ENCODE results near the gene WBP11. TPM values are rescaled to one million over a fixed set of nuclear protein-coding genes. Genes with fewer than 3 reads are reported as not detected.
"Not testable (repeated sequence)": the region's sequence is repeated elsewhere in the genome, so short reads cannot be mapped to it uniquely, and the experiment has no call there.

The WBP11 gene
- total RNA-seq, 1 donor from 2014 or later, result 62.4 TPM

DNA sequence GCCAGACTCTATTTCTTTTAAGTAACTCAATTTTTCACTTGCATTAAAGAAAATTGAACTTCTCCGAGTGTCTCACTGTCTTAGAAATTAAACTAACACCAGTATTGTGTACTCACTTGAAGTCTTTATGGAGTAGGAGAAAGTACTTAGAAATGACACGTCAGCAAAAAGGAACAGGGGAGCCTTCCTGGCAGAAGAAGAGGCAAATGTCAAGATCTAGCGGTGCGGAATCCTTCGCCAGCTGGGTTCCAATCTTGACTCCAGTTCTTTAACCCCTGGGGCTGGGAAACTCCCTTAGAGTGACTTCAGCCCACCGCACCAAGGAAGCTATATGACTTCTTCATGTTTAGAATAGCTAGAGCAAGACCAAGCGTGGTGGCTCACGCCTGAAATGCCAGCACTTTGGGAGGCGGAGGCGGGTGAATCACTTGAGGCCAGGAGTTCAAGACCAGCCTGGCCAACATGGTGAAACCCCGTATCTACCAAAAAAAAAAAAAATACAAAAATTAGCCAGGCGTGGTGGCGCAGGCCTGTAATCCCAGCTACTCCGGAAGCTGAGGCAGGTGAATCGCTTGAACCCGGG is 34.4 kb downstream of the WBP11 start:
- no peak for DNase-seq (ENCODE audit: extremely low spot score, unreplicated experiment)
- peaks cover 7% of the 10 kb centered on the region for H3K9me3 Mint-ChIP-seq (ENCODE audit: unreplicated experiment)
- peaks cover 15% of the 10 kb centered on the region for H3K36me3 Mint-ChIP-seq (ENCODE audit: unreplicated experiment)
- TF ChIP-seq, protein P1, sequence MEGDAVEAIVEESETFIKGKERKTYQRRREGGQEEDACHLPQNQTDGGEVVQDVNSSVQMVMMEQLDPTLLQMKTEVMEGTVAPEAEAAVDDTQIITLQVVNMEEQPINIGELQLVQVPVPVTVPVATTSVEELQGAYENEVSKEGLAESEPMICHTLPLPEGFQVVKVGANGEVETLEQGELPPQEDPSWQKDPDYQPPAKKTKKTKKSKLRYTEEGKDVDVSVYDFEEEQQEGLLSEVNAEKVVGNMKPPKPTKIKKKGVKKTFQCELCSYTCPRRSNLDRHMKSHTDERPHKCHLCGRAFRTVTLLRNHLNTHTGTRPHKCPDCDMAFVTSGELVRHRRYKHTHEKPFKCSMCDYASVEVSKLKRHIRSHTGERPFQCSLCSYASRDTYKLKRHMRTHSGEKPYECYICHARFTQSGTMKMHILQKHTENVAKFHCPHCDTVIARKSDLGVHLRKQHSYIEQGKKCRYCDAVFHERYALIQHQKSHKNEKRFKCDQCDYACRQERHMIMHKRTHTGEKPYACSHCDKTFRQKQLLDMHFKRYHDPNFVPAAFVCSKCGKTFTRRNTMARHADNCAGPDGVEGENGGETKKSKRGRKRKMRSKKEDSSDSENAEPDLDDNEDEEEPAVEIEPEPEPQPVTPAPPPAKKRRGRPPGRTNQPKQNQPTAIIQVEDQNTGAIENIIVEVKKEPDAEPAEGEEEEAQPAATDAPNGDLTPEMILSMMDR (IDR thresholded peaks at IDR 0.05), result no peak
- peaks cover 37% of the 10 kb centered on the region for H3K4me1 Mint-ChIP-seq (ENCODE audit: unreplicated experiment)
- peak overlapping the region; percentile 99 for H3K27ac Mint-ChIP-seq (ENCODE audit: unreplicated experiment)
- H3K27me3 Mint-ChIP-seq (ENCODE audit: unreplicated experiment), result no peaks in the 10 kb centered on the region
- H3K4me3 Mint-ChIP-seq (ENCODE audit: unreplicated experiment), result peak overlapping the region; percentile 97

DNA sequence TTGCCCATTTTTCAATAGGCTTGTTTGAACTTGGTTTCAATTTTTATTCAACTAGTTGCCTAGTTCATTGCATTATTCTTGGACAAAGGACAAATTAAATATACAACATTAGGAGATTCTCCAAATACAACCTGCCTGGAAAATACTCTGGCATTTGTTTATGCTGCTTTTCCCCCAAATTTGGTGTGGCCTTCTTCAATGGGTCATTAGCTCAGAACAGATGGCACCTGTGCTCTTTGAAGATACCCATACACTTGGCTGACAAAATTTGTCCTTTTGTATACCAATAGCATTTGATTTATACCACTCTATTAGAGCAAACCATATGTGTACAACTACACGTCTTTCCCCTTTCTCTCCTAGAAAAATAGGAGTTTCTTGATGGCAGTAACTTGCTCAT is 35.7 kb downstream of the WBP11 start:
- no peak for DNase-seq (ENCODE audit: extremely low spot score, unreplicated experiment)
- H3K4me3 Mint-ChIP-seq (ENCODE audit: unreplicated experiment), result peak overlapping the region; percentile 15
- peaks cover 7% of the 10 kb centered on the region for H3K9me3 Mint-ChIP-seq (ENCODE audit: unreplicated experiment)
- no peak overlapping the region for H3K27ac Mint-ChIP-seq (ENCODE audit: unreplicated experiment)
- peaks cover 15% of the 10 kb centered on the region for H3K36me3 Mint-ChIP-seq (ENCODE audit: unreplicated experiment)
- TF ChIP-seq, protein P1 (IDR thresholded peaks at IDR 0.05), result no peak
- H3K4me1 Mint-ChIP-seq (ENCODE audit: unreplicated experiment), result peaks cover 35% of the 10 kb centered on the region
- H3K27me3 Mint-ChIP-seq (ENCODE audit: unreplicated experiment), result no peaks in the 10 kb centered on the region

DNA sequence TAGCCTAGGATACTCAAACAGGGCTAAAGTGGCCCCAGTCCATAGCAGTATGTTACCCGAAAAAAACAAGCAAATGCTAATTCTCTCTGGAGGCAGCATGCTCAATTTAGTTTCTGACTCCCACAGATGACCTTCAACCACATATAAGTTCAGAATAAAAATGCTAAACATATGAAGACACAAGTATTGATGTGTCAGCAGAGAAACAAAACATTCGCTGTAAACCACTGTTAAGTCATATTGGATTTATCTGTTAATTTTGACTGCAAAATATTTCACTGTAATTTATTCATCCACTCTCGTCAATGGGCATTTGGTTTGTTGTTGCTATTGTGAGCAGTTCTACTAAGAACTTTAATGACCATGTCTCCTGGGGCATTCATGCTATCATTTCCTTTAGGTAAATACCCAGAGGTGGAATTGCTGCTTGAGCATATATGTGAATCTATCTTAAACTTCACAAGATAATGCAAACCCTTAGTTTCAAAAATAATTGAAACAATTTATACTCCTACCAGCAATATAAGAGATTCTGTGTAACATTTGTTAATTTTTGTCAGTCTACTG is 36.5 kb downstream of the WBP11 start:
- Mint-ChIP-seq H3K27ac (ENCODE audit: unreplicated experiment) (no peak overlapping the region), H3K27me3 (ENCODE audit: unreplicated experiment) (no peaks in the 10 kb centered on the region), H3K36me3 (ENCODE audit: unreplicated experiment) (peaks cover 16% of the 10 kb centered on the region), H3K9me3 (ENCODE audit: unreplicated experiment) (peaks cover 7% of the 10 kb centered on the region), H3K4me3 (ENCODE audit: unreplicated experiment) (no peak overlapping the region), H3K4me1 (ENCODE audit: unreplicated experiment) (peaks cover 32% of the 10 kb centered on the region)
- TF ChIP-seq, protein P1 (IDR thresholded peaks at IDR 0.05), result no peak
- no peak for DNase-seq (ENCODE audit: extremely low spot score, unreplicated experiment)

DNA sequence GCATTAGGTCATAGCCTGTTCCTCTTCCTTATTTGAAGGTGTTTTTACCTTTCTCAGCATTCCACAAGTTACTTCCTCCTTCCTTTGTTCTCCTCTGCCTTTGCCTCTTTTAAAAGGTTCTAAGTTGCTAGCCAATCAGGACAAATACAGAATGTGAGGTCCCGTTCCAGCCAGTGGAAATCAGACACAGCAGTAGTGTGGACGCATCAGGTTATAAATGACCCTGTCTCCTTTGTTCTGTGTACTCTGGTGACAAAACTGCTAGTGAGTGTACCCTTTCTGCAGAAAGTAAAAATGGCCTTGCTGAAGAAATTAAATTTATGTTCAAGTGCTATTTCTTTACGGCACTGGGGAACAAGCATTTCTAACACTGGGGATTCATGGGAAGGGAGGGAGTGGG is 37.3 kb downstream of the WBP11 start:
- not testable (repeated sequence) for H3K27me3 Mint-ChIP-seq (ENCODE audit: unreplicated experiment); H3K27ac Mint-ChIP-seq (ENCODE audit: unreplicated experiment); H3K4me3 Mint-ChIP-seq (ENCODE audit: unreplicated experiment); DNase-seq (ENCODE audit: extremely low spot score, unreplicated experiment); H3K9me3 Mint-ChIP-seq (ENCODE audit: unreplicated experiment)
- peaks cover 27% of the 10 kb centered on the region for H3K4me1 Mint-ChIP-seq (ENCODE audit: unreplicated experiment)
- H3K36me3 Mint-ChIP-seq (ENCODE audit: unreplicated experiment), result peaks cover 21% of the 10 kb centered on the region

DNA sequence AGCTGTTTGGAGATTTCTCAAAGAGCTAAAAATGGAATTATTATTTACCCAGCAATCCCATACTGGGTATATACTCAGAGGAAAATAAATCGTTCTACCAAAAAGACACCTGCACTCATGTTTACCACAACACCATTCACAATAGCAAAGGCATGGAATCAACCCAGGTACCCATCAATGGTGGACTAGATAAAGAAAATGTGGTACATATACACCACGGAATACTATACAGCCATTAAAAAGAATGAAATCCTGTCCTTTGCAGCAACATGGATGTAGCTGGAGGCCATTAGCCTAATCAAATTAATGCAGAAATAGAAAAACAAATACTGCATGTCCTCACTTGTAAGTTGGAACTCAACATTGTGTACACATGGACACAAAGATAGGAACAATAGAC is 37.9 kb downstream of the WBP11 start:
- Mint-ChIP-seq H3K9me3 (ENCODE audit: unreplicated experiment) (peaks cover 7% of the 10 kb centered on the region), H3K36me3 (ENCODE audit: unreplicated experiment) (peaks cover 23% of the 10 kb centered on the region), H3K27ac (ENCODE audit: unreplicated experiment) (no peak overlapping the region), H3K4me1 (ENCODE audit: unreplicated experiment) (peaks cover 26% of the 10 kb centered on the region), H3K27me3 (ENCODE audit: unreplicated experiment) (no peaks in the 10 kb centered on the region), H3K4me3 (ENCODE audit: unreplicated experiment) (no peak overlapping the region)
- TF ChIP-seq, protein P1 (IDR thresholded peaks at IDR 0.05), result no peak
- DNase-seq (ENCODE audit: extremely low spot score, unreplicated experiment), result no peak

DNA sequence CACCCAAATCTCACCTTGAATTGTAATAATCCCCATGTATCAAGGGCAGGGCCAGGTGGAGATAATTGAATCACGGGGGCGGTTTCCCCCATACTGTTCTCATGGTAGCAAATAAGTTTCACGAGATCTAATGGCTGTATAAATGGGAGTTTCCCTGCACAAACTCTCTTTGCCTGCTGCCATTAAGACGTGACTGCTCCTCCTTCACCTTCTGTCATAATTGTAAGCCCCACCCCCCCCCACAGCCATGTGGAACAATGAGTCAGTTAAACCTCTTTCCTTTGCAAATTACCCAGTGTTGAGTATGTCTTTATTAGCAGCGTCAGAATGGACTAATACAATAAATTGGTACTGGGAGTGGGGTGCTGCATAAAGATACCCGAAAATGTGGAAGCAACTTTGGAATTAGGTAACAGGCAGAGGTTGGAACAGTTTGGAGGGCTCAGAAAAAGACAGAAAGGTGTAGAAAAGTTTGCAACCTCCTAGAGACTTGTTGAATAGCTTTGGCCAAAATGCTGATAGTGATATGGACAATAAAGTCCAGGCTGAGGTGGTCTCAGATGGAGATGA is 43.5 kb downstream of the WBP11 start:
- H3K27me3 Mint-ChIP-seq (ENCODE audit: unreplicated experiment); H3K4me3 Mint-ChIP-seq (ENCODE audit: unreplicated experiment); DNase-seq (ENCODE audit: extremely low spot score, unreplicated experiment); H3K4me1 Mint-ChIP-seq (ENCODE audit: unreplicated experiment); H3K27ac Mint-ChIP-seq (ENCODE audit: unreplicated experiment); H3K9me3 Mint-ChIP-seq (ENCODE audit: unreplicated experiment): not testable (repeated sequence)
- H3K36me3 Mint-ChIP-seq (ENCODE audit: unreplicated experiment), result peaks cover 15% of the 10 kb centered on the region
